H9 (cell line): Measurements from ENCODE around the gene AKNAD1. TPM values are rescaled to one million over a fixed set of nuclear protein-coding genes. Genes with fewer than 3 reads are reported as not detected.

Experiments
- DNase-seq: peaks from one replicate; pipeline ENCODE4 v3.0.0-alpha.2; 2017
- H2AFZ ChIP-seq: one replicate; pipeline ENCODE4 v1.6.1; 2013; ENCODE audit warnings: mild to moderate bottlenecking, low read length, control low read depth, moderate library complexity
- H2AK5ac ChIP-seq: 2 replicates; pipeline ENCODE4 v1.6.1; 2013; ENCODE audit warnings: low read length, control low read depth, mixed read lengths; ENCODE audit not compliant: insufficient read length
- H2BK120ac ChIP-seq: one replicate; pipeline ENCODE4 v1.6.1; 2013; ENCODE audit warnings: low read depth, mild to moderate bottlenecking, low read length, control low read depth, inconsistent platforms; ENCODE audit not compliant: poor library complexity, severe bottlenecking
- H2BK12ac ChIP-seq: 2 replicates; pipeline ENCODE4 v1.6.1; 2013; ENCODE audit warnings: low read length, control low read depth, mixed read lengths, low read depth; ENCODE audit not compliant: insufficient read length
- H2BK15ac ChIP-seq: 2 replicates; pipeline ENCODE4 v1.6.1; 2013; ENCODE audit warnings: low read depth, low read length, control low read depth
- H2BK20ac ChIP-seq: one replicate; pipeline ENCODE4 v1.6.1; 2013; ENCODE audit warnings: low read depth, mild to moderate bottlenecking, low read length, control low read depth, inconsistent platforms; ENCODE audit not compliant: poor library complexity, severe bottlenecking
- H2BK5ac ChIP-seq: 2 replicates; pipeline ENCODE4 v1.6.1; 2013; ENCODE audit warnings: low read length, control low read depth, mixed read lengths; ENCODE audit not compliant: insufficient read length
- H3K14ac ChIP-seq: 2 replicates; pipeline ENCODE4 v1.6.1; 2013; ENCODE audit warnings: low read length, control low read depth; ENCODE audit not compliant: insufficient read depth
- H3K18ac ChIP-seq: 2 replicates; pipeline ENCODE4 v1.6.1; 2013; ENCODE audit warnings: low read depth, mild to moderate bottlenecking, mixed read lengths, low read length, control low read depth; ENCODE audit not compliant: insufficient read length
- H3K23ac ChIP-seq: 2 replicates; pipeline ENCODE4 v1.6.1; 2013; ENCODE audit warnings: low read length, control low read depth, mixed read lengths, low read depth; ENCODE audit not compliant: insufficient read length
- H3K23me2 ChIP-seq: 2 replicates; pipeline ENCODE4 v1.6.1; 2013; ENCODE audit warnings: low read depth, mild to moderate bottlenecking, mixed read lengths, low read length, control low read depth; ENCODE audit not compliant: insufficient read length, poor library complexity, severe bottlenecking
- H3K27ac ChIP-seq: 2 replicates; pipeline ENCODE4 v1.5.1; 2013; ENCODE audit warnings: low read length, control low read depth, mixed read lengths, low read depth; ENCODE audit not compliant: insufficient read length
- H3K27me3 ChIP-seq: 2 replicates; pipeline ENCODE4 v1.6.1; 2013; ENCODE audit warnings: low read length, control low read depth, inconsistent platforms; ENCODE audit not compliant: insufficient read depth
- H3K4ac ChIP-seq: 2 replicates; pipeline ENCODE4 v1.6.1; 2013; ENCODE audit warnings: low read depth, mild to moderate bottlenecking, control low read depth, inconsistent platforms, low read length, moderate library complexity
- H3K4me1 ChIP-seq: 2 replicates; pipeline ENCODE4 v1.6.1; 2013; ENCODE audit warnings: low read length, control low read depth, inconsistent platforms; ENCODE audit not compliant: insufficient read depth
- H3K4me2 ChIP-seq: 2 replicates; pipeline ENCODE4 v1.6.1; 2013; ENCODE audit warnings: low read length, control low read depth, mixed read lengths; ENCODE audit not compliant: insufficient read length, insufficient read depth
- H3K56ac ChIP-seq: 2 replicates; pipeline ENCODE4 v1.6.1; 2013; ENCODE audit warnings: low read depth, mild to moderate bottlenecking, mixed read lengths, low read length, control low read depth; ENCODE audit not compliant: insufficient read length
- H3K79me1 ChIP-seq: 2 replicates; pipeline ENCODE4 v1.6.1; 2013; ENCODE audit warnings: low read depth, mild to moderate bottlenecking, moderate library complexity, low read length, control low read depth, inconsistent platforms; ENCODE audit not compliant: insufficient read depth, poor library complexity, severe bottlenecking
- H3K79me2 ChIP-seq: 2 replicates; pipeline ENCODE4 v1.6.1; 2013; ENCODE audit warnings: low read length, control low read depth, inconsistent platforms; ENCODE audit not compliant: insufficient read depth
- H3K9ac ChIP-seq: 2 replicates; pipeline ENCODE4 v1.6.1; 2013; ENCODE audit warnings: low read length, control low read depth, mixed read lengths; ENCODE audit not compliant: insufficient read length; ENCODE audit errors: extremely low read depth
- H3K9me3 ChIP-seq: one replicate; pipeline ENCODE4 v1.6.1; 2013; ENCODE audit warnings: low read depth, low read length, inconsistent platforms; ENCODE audit not compliant: control insufficient read depth
- H3T11ph ChIP-seq: one replicate; pipeline ENCODE4 v1.6.1; 2013; ENCODE audit warnings: mild to moderate bottlenecking, low read length, control low read depth, inconsistent platforms
- H4K20me1 ChIP-seq: one replicate; pipeline ENCODE4 v1.6.1; 2013; ENCODE audit not compliant: control insufficient read depth, insufficient read length, insufficient read depth
- H4K5ac ChIP-seq: 2 replicates; pipeline ENCODE4 v1.6.1; 2013; ENCODE audit warnings: low read depth, mild to moderate bottlenecking, mixed read lengths, low read length, control low read depth; ENCODE audit not compliant: insufficient read length
- H4K8ac ChIP-seq: replicated peaks from 2 replicates; pipeline ENCODE4 v1.6.1; 2013; ENCODE audit warnings: low read length, control low read depth, mixed read lengths, low read depth; ENCODE audit not compliant: insufficient read length
- H4K91ac ChIP-seq: 2 replicates; pipeline ENCODE4 v1.6.1; 2013; ENCODE audit warnings: low read depth, mild to moderate bottlenecking, moderate library complexity, mixed read lengths, low read length, control low read depth; ENCODE audit not compliant: insufficient read length
- H3K27ac Mint-ChIP-seq, 3 experiments: 2 replicates in 2 of 3; 3 replicates in 1 of 3; pipeline ENCODE4 v1.8.0; 2020 to 2021; ENCODE audit warnings: mixed read lengths in 3 of 3, mild to moderate bottlenecking in 1 of 3, moderate library complexity in 1 of 3
- H3K27me3 Mint-ChIP-seq: 2 replicates; pipeline ENCODE4 v1.8.0; 2021; ENCODE audit warnings: low read depth, mild to moderate bottlenecking, moderate library complexity, mixed read lengths
- H3K36me3 Mint-ChIP-seq, 3 experiments: 2 replicates in 2 of 3; 3 replicates in 1 of 3; pipeline ENCODE4 v1.8.0; 2020 to 2021; ENCODE audit warnings: low read depth in 3 of 3, mixed read lengths in 3 of 3; ENCODE audit not compliant: insufficient read depth in 1 of 3
- H3K4me1 Mint-ChIP-seq, 2 experiments: 2 replicates each; pipeline ENCODE4 v1.8.0; 2020; ENCODE audit warnings: mixed read lengths in 2 of 2
- H3K4me3 Mint-ChIP-seq, 2 experiments: 2 replicates in 1 of 2; 3 replicates in 1 of 2; pipeline ENCODE4 v1.8.0; 2020 to 2021; ENCODE audit warnings: mild to moderate bottlenecking in 2 of 2, mixed read lengths in 2 of 2, moderate library complexity in 1 of 2
- H3K9me3 Mint-ChIP-seq, 2 experiments: 2 replicates in 1 of 2; 3 replicates in 1 of 2; pipeline ENCODE4 v1.8.0; 2020; ENCODE audit warnings: mild to moderate bottlenecking in 2 of 2, mixed read lengths in 2 of 2, moderate library complexity in 1 of 2
- CTCF ChIP-seq: fragments of 200-600 bp; sonication (generic); conservative IDR thresholded peaks from 3 replicates; pipeline ENCODE4 v1.8.0; 2021; ENCODE audit warnings: antibody characterized with exemption, mild to moderate bottlenecking
- WGBS: extraction: QIAGEN DNeasy Blood & Tissue Kit; methylation state at CpG from one replicate; pipeline ENCODE4 v1.1.7; 2013; ENCODE audit warnings: missing lambda C conversion rate, low lambda C conversion rate, mixed read lengths; ENCODE audit not compliant: insufficient read length; ENCODE audit errors: extremely low coverage; 5-methylcytosine and 5-hydroxymethylcytosine counted together
- total RNA-seq: library from RNA; stranded (reverse); gene quantifications from 2 replicates; pipeline ENCODE4 v1.2.1, GENCODE V29; 2021

AKNAD1 gene
- total RNA-seq, 1 experiment from 2014 or later = not detected

DNA sequence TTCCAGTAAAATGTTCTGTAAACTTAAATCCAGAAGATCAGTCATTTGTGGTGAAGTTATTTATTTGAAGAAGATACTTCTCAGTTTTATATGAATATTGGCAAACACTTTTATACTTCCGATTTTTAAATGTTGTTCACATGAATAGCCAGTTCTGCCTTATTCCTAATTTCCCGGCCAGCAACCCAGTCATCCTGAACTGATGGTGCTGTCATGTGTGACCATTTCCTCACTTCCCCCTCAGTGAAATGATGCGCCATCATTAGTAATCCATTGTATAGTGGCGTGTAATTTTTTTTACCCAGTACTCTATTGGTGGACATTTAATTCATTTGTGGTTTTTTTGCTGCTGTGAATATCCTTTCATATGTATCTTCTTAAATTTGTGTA is 36.2 kb upstream of the AKNAD1 start:
- DNase-seq = no peak
- Histone ChIP-seq H2BK120ac (no peak overlapping the region), H3K4me2 (no peak overlapping the region), H3K23ac (no peak overlapping the region), H3K27ac (no peak overlapping the region), H4K8ac (no peak overlapping the region), H3K27me3 (no peaks in the 10 kb centered on the region), H3K23me2 (no peaks in the 10 kb centered on the region), H3K14ac (no peak overlapping the region), H3K56ac (no peak overlapping the region), H2BK12ac (no peak overlapping the region), H2AK5ac (no peak overlapping the region), H2AFZ (no peak overlapping the region), H3K4ac (no peak overlapping the region), H3K9ac (no peak overlapping the region), H4K91ac (no peak overlapping the region), H3K79me2 (no peaks in the 10 kb centered on the region), H3K18ac (no peak overlapping the region), H2BK15ac (no peak overlapping the region), H3K4me1 (0 out of 2 replicates have a peak, but pooled peaks cover 3% of the 10 kb centered on the region), H2BK5ac (no peak overlapping the region), H3K9me3 (no peaks in the 10 kb centered on the region), H2BK20ac (no peak overlapping the region), H4K20me1 (no peaks in the 10 kb centered on the region), H3K79me1 (no peaks in the 10 kb centered on the region), H3T11ph (no peak overlapping the region), H4K5ac (no peak overlapping the region)
- Mint-ChIP-seq H3K9me3 (no peaks in the 10 kb centered on the region), H3K36me3 (no peaks in the 10 kb centered on the region), H3K27ac (no peak overlapping the region), H3K4me1 (peaks cover 5 to 14% of the 10 kb centered on the region in 2 experiments; a peak in 3 of 4 replicates), H3K27me3 (no peaks in the 10 kb centered on the region), H3K4me3 (no peak overlapping the region)
- TF ChIP-seq CTCF = no peak
- WGBS = no CpG with 5 or more reads among the region's 4 CpGs
